Mesodermal cell (in vitro differentiated cells): ENCODE measurements around the gene ENTREP3.
"Not testable (repeated sequence)": the region's sequence is repeated elsewhere in the genome, so short reads cannot be mapped to it uniquely, and the experiment has no call there.

ENCODE experiments used
- H3K27ac ChIP-seq: 2 replicates; pipeline ENCODE4 v1.7.0; 2013; ENCODE audit warnings: mild to moderate bottlenecking, low read depth, low read length, moderate library complexity; ENCODE audit not compliant: severe bottlenecking
- H3K36me3 ChIP-seq: 2 replicates; pipeline ENCODE4 v1.7.1; 2013; ENCODE audit warnings: mild to moderate bottlenecking, low read length, moderate library complexity; ENCODE audit not compliant: control insufficient read depth, insufficient read depth
- H3K4me1 ChIP-seq: one replicate; pipeline ENCODE4 v1.7.1; 2013; ENCODE audit warnings: mild to moderate bottlenecking, low read length; ENCODE audit not compliant: insufficient read depth, control insufficient read depth, poor library complexity, severe bottlenecking
- H3K4me3 ChIP-seq: 2 replicates; pipeline ENCODE4 v1.7.0; 2013; ENCODE audit warnings: low read length, control low read depth, mild to moderate bottlenecking; ENCODE audit not compliant: insufficient read depth, poor library complexity, severe bottlenecking; ENCODE audit errors: extremely low read depth
- H3K9me3 ChIP-seq: 2 replicates; pipeline ENCODE4 v1.7.1; 2013; ENCODE audit warnings: mild to moderate bottlenecking, low read length, moderate library complexity; ENCODE audit not compliant: control insufficient read depth
- WGBS, 2 experiments: methylation state at CpG; one replicate each; pipeline ENCODE4 v1.1.5; 2013; ENCODE audit warnings: missing lambda C conversion rate in 2 of 2; ENCODE audit not compliant: insufficient coverage in 2 of 2; 5-methylcytosine and 5-hydroxymethylcytosine counted together

The ENTREP3 gene

DNA sequence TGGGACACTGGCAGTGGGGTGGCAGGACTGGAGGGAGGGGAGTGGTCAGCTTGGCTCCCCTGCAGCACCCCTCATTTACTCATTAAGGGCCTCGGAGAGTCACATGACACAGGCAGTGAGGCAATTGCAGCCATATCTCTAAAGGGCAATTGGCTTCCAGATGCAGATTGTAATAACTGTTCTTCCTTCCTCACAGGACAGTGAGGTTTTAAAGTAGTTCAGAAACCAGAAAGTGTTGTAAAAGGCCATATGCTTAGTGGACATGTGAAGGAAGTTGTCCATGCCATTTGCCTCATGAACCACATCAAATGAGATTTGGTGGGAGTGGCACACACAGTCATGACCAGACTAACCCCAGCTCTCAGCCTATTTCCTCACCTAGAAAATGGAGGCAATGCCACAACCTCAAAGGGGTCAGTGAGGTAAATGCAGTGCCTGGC, 35.7 kb downstream of the ENTREP3 start:
- no peak overlapping the region for H3K4me3 ChIP-seq
- 57 to 100% methylated on average over 1 of the region's 1 CpG for WGBS, 2 experiments
- H3K27ac ChIP-seq = peak overlapping the region; percentile 62
- peaks cover 5% of the 10 kb centered on the region for H3K4me1 ChIP-seq
- H3K36me3 ChIP-seq = peaks cover 8% of the 10 kb centered on the region
- H3K9me3 ChIP-seq = no peaks in the 10 kb centered on the region

DNA sequence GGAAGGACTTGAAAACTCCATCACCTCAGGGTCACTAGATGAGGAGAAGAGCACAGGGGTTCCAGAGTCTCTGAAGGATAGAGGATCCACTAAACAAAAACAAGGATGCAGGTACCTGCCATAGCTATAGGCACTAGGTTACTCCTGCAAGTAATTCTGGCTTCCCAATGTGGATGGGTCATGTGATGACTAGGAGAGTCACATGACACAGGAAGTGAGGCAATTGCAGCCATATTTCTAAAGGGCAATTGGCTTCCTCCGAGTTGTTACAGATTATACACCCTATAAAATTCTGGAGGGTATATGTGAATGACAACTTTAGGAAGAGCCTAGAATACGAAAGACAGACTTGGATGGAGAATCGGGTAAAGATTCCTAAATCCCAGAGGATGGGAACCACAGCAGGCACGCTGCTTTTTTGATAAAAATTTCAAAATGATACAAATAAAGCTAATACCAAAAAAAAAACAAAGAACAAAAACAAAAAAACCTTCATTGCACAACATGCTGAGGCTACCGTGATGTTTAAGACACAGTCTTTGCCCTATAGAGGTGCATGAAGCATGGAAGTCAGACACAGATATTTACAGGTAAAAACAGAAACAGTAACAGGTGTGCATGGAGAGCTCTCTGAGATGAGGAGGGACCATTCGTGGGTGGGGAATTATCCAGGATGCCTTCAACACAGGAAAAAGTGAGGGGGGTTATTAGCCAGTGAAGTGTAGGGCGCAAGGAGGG, 36.3 kb downstream of the ENTREP3 start:
- no peak overlapping the region for H3K27ac ChIP-seq
- 76 to 95% methylated on average over 3 of the region's 7 CpGs for WGBS, 2 experiments
- H3K36me3 ChIP-seq = peaks cover 8% of the 10 kb centered on the region
- H3K4me3 ChIP-seq = no peak overlapping the region
- no peaks in the 10 kb centered on the region for H3K9me3 ChIP-seq
- peaks cover 5% of the 10 kb centered on the region for H3K4me1 ChIP-seq

DNA sequence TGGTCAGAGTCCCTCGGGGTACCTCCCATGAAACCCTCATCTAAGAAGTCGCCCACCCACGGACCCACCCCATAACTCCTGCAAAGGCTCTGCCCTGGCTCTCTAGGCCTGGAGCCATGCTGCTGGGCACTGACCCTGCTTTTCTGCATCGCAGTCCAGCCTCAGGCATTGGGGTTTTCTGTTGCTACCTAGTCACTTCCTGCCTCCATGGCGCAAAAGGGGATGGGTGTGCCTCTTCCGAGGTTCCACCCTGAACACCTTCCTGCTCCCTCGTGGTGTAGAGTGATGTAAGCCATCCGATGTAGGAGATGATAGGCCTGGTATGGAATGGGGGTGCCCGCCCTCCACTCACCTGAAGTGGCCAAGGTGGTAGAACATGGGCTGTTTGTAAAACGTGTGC, 40.6 kb downstream of the ENTREP3 start:
- H3K27ac ChIP-seq, H3K4me3 ChIP-seq, H3K4me1 ChIP-seq, H3K9me3 ChIP-seq: not testable (repeated sequence)
- peaks cover 16% of the 10 kb centered on the region for H3K36me3 ChIP-seq
- 100% methylated on average over 1 of the region's 10 CpGs; no CpG with 5 or more reads in 1 of the 2 experiments for WGBS, 2 experiments

DNA sequence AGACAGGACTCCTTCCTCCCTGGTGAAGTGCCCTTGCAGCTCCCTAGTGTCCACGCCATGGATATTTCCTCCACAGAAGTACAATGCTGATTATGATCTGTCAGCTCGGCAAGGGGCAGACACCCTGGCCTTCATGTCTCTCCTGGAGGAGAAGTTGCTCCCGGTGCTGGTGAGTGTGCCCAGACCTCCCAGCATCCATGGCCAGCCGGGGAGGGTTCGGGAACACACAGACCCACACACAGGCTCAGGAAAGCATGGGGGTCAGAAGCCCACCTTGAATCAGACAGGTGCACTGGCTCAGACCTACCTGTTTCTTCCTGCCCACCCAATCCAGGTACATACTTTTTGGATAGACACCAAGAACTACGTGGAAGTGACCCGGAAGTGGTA, 43.2 kb downstream of the ENTREP3 start:
- WGBS, 2 experiments = 95 to 96% methylated on average over 3 of the region's 7 CpGs

DNA sequence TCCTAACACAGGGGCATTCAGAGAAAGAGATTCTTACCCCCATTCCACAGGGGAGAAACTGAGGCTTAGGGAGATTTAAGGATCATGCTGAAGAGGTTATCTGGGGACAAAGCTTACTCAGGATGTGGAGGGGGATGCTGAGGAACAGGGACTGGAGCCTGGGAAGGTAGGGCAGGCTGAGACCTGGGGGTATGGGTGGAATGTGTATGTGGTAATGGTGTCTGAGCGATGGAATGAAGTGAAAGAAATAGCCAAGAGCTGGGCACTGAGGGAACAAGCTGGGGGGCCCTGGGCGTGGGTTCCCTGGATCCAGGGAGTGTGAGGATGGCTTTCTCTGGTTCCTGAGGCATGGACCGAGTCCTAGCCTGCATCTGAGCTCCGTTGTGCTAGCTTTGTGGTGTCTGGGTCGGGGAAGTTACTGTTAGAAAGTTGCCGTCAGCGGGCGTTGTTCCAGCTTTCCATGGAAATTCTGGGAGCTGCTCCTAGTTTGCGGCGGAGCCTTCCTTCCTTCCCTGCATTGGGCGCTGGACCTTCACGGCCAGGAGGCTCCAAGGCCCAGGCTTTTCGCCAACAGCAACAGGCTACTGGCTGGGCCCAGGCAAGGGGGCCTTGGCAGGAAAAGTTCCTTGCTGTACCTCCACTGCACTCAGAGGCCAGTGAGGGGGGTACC, 43.8 kb downstream of the ENTREP3 start:
- H3K4me1 ChIP-seq, H3K9me3 ChIP-seq, H3K27ac ChIP-seq, H3K4me3 ChIP-seq: not testable (repeated sequence)
- WGBS, 2 experiments = 98 to 99% methylated on average over 8 of the region's 13 CpGs
- H3K36me3 ChIP-seq = peaks cover 16% of the 10 kb centered on the region

More for the DNA sequence above, 43.2 kb downstream of the ENTREP3 start:
- not testable (repeated sequence) for H3K27ac ChIP-seq, H3K4me3 ChIP-seq, H3K9me3 ChIP-seq, H3K4me1 ChIP-seq
- peaks cover 16% of the 10 kb centered on the region for H3K36me3 ChIP-seq

DNA sequence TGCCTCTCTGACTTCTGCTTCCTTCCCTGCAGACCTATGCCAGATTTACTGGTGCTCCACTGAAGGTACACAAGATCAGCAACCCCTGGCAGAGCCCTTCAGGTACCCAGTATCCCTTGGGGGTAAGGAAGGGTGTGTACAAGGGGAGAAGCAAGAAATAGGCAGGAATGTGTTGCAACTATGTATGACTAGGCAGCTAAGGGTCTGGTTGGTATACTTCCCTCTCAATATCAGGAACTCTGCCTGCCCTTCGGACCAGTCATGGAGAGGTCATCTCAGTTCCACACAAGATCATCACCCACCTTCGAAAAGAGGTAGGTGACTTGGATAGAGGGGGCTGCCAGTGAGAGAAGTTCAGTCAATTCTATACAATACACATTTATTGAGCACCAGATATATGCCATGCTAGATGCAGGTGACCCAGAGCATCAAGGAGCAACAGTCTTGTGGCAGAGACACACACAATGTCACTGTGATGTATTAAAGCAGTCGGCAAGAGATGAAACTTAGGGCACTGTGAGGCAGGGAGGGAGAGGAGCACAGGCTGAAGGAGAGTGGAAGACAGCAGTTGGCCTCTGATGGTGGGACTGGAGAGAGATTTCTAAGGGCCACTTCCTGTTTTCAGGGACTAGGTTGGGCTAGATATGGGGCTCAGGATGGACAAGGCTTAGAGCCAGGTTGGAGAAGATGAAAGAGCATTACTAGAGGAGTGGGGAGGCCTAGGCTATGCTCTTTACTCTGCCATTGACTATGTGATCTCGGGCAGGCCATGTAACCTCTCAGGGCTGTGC, 44.8 kb downstream of the ENTREP3 start:
- H3K9me3 ChIP-seq = no peaks in the 10 kb centered on the region
- peaks cover 18% of the 10 kb centered on the region for H3K36me3 ChIP-seq
- H3K27ac ChIP-seq = no peak overlapping the region
- H3K4me3 ChIP-seq = no peak overlapping the region
- WGBS, 2 experiments = 96 to 100% methylated on average over 1 to 2 of the region's 4 CpGs
- H3K4me1 ChIP-seq = peaks cover 8% of the 10 kb centered on the region

DNA sequence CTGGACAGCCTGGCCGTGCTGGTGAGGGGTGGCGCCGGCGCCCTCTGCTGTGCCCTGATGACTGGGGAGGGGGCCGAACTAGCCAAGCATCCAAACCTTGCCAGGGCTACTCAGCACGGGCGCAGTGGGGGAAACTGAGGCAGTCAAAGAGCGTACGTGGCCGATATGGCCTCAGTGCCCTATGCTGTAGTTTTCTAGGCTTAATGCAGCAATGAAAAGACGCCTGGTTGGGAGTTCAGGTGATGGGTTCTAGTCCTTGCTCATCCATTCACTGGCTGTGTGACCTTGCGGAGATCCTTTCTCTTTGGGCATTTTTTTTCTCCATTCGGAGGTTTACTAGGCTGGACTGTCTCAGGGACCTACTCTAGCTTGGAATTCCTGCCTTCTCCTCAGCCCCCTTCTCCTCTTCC, 46.0 kb downstream of the ENTREP3 start:
- peaks cover 8% of the 10 kb centered on the region for H3K4me1 ChIP-seq
- peak overlapping the region; percentile 82 for H3K4me3 ChIP-seq
- H3K27ac ChIP-seq = peak overlapping the region; percentile 100
- H3K36me3 ChIP-seq = peaks cover 27% of the 10 kb centered on the region
- 6 to 13% methylated on average over 10 to 13 of the region's 13 CpGs for WGBS, 2 experiments
- no peaks in the 10 kb centered on the region for H3K9me3 ChIP-seq

DNA sequence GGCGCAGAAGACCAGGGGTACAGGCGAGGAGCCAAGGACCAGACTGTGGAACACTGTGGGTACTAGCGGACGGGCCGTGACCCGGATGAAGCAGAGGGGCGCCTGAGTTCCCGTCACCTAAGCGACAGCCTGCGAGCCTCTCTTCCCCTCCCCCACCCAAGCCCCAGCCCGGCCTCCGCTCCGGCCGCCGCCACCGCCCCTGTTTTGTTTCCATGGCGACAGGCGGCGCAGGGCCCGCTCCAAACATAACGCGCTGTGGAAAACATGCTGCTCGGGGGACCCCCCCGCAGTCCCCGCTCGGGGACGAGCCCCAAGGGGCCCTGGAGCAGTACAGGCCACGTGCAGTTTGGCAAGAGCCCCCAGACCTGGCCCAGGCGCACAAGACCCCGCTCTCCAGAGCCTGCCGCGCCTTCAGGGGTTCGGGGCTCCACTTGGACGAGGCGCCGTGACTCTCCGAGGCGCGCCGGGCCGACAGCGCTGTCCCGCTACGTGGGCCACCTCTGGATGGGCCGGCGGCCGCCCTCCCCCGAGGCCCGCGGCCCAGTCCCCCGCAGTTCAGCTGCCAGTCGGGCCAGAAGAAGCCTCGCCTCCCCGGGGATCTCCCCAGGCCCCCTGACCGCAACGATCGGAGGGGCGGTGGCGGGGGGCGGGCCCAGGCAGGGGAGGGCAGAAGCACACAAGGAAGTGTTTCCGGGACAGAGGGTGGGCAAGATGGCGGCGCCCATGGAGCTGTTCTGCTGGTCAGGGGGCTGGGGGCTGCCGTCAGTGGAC, 46.6 kb downstream of the ENTREP3 start, which contains the start of gene MTX1:
Gene MTX1 (plus strand): TSS at position 155 of the 771 bp plus-strand sequence. CDS start 110 bp downstream, at position 265.
- Histone ChIP-seq H3K27ac (peak within 1 kb of the TSS; percentile 100), H3K36me3 (peaks cover 33% of the 10 kb centered on the region), H3K4me1 (peaks cover 8% of the 10 kb centered on the region), H3K9me3 (no peaks in the 10 kb centered on the region), H3K4me3 (peak within 1 kb of the TSS; percentile 82)
- WGBS, 2 experiments = 0 to 1% methylated on average over 46 to 58 of the region's 64 CpGs

DNA sequence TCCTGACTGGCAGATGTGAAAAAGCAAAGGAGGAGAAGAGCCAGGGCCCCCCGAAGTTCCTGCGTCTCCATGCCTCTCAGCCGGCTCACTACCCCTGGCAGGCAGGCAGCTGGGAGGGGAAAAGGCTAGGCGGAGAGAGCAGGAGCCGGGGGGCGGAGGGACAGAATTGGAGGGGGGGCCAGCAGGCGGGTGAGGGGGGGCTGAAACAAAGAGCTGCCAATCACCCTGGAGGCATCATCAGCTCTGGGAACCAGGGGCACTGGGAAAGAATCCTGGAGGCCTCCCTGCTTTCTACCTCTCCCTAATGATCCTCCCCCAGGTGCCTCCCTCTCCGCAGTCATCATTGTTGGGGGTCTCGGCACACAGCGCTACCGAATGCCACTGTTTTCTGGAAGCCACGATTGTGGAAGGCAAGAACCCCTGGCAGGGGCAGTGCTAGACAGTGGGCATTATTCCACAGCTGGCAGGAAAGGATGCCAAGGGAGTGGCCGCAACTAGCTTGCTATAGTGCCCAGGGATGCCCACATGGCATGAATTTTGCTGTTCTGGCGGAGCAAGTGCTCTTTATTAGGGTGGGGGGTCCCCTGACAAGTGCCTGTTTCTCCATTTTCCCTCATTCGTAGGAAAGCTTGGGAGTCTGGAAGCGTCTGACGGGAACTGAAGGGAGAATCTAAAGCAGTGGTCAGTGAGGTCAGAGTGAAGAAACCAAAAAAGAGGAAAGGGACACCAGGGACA, 47.3 kb downstream of the ENTREP3 start, which contains the start of gene THBS3:
Gene THBS3 (minus strand): TSS at position 92 of the 735 bp plus-strand sequence. CDS start 21 bp downstream, at position 71.
- peak within 1 kb of the TSS; percentile 82 for H3K4me3 ChIP-seq
- H3K36me3 ChIP-seq = peaks cover 41% of the 10 kb centered on the region
- peak within 1 kb of the TSS; percentile 100 for H3K27ac ChIP-seq
- H3K4me1 ChIP-seq = peaks cover 8% of the 10 kb centered on the region
- 7 to 8% methylated on average over 11 to 12 of the region's 17 CpGs for WGBS, 2 experiments
- H3K9me3 ChIP-seq = no peaks in the 10 kb centered on the region
